ENCODE results near the gene MAP1B.
A peak's percentile ranks its signal among the peaks of the same experiment; 100 is the strongest.

MAP1B gene

GRCh38 chr5:72235725-72236124 is 128.4 kb downstream of the MAP1B start:
- in situ Hi-C loops (cut with HindIII; ENCODE audit: low pct_unique_long_range_greater_than_20kb, low sequenced_read_pairs) = no loop called here
- no peak for TF ChIP-seq JUND (IDR thresholded peaks at IDR 0.05; ENCODE audit: low read depth)

GRCh38 chr5:72237415-72237814 is 130.1 kb downstream of the MAP1B start:
- no peak for TF ChIP-seq JUND (IDR thresholded peaks at IDR 0.05; ENCODE audit: low read depth)
- in situ Hi-C loops (cut with HindIII; ENCODE audit: low pct_unique_long_range_greater_than_20kb, low sequenced_read_pairs) = no loop called here
- DNase-seq (ENCODE audit: low read depth in 1 of 2, low spot score in 1 of 2) = no peak

More at GRCh38 chr5:72235725-72236124, 128.4 kb downstream of the MAP1B start:
- DNase-seq (ENCODE audit: low read depth in 1 of 2, low spot score in 1 of 2) = no peak

GRCh38 chr5:72237879-72238278 is 130.6 kb downstream of the MAP1B start:
- in situ Hi-C loops (cut with HindIII; ENCODE audit: low pct_unique_long_range_greater_than_20kb, low sequenced_read_pairs) = no loop called here
- no peak for TF ChIP-seq JUND (IDR thresholded peaks at IDR 0.05; ENCODE audit: low read depth)
- no peak for DNase-seq (ENCODE audit: low read depth in 1 of 2, low spot score in 1 of 2)

GRCh38 chr5:72238712-72239445 is 131.6 kb downstream of the MAP1B start:
- no peak for DNase-seq (ENCODE audit: low read depth in 1 of 2, low spot score in 1 of 2)
- TF ChIP-seq JUND (IDR thresholded peaks at IDR 0.05; ENCODE audit: low read depth) = no peak
- in situ Hi-C loops (cut with HindIII; ENCODE audit: low pct_unique_long_range_greater_than_20kb, low sequenced_read_pairs) = no loop called here

- TF ChIP-seq JUND (IDR thresholded peaks at IDR 0.05; ENCODE audit: low read depth) = no peak
- no peak for DNase-seq (ENCODE audit: low read depth in 1 of 2, low spot score in 1 of 2)
- in situ Hi-C loops (cut with HindIII; ENCODE audit: low pct_unique_long_range_greater_than_20kb, low sequenced_read_pairs) = no loop called here
Measured at GRCh38 chr5:72241346-72242003, 134.2 kb downstream of the MAP1B start.

GRCh38 chr5:72242796-72243475 is 135.7 kb downstream of the MAP1B start:
- in situ Hi-C loops (cut with HindIII; ENCODE audit: low pct_unique_long_range_greater_than_20kb, low sequenced_read_pairs) = no loop called here

GRCh38 chr5:72243706-72244105 is 136.4 kb downstream of the MAP1B start:
- no peak for DNase-seq (ENCODE audit: low read depth in 1 of 2, low spot score in 1 of 2)
- TF ChIP-seq JUND (IDR thresholded peaks at IDR 0.05; ENCODE audit: low read depth) = no peak
- in situ Hi-C loops (cut with HindIII; ENCODE audit: low pct_unique_long_range_greater_than_20kb, low sequenced_read_pairs) = no loop called here

More at GRCh38 chr5:72242796-72243475, 135.7 kb downstream of the MAP1B start:
- no peak for DNase-seq (ENCODE audit: low read depth in 1 of 2, low spot score in 1 of 2)
- no peak for TF ChIP-seq JUND (IDR thresholded peaks at IDR 0.05; ENCODE audit: low read depth)

- no peak for TF ChIP-seq JUND (IDR thresholded peaks at IDR 0.05; ENCODE audit: low read depth)
- in situ Hi-C loops (cut with HindIII; ENCODE audit: low pct_unique_long_range_greater_than_20kb, low sequenced_read_pairs) = no loop called here
- peak; percentile 11 to 58 for DNase-seq (ENCODE audit: low read depth in 1 of 2, low spot score in 1 of 2)
Measured at GRCh38 chr5:72244862-72245371, 137.6 kb downstream of the MAP1B start.

- in situ Hi-C loops (cut with HindIII; ENCODE audit: low pct_unique_long_range_greater_than_20kb, low sequenced_read_pairs) = no loop called here
- TF ChIP-seq JUND (IDR thresholded peaks at IDR 0.05; ENCODE audit: low read depth) = no peak
- no peak for DNase-seq (ENCODE audit: low read depth in 1 of 2, low spot score in 1 of 2)
Measured at GRCh38 chr5:72245546-72245945, 138.3 kb downstream of the MAP1B start.

GRCh38 chr5:72245951-72246532 is 138.8 kb downstream of the MAP1B start:
- in situ Hi-C loops (cut with HindIII; ENCODE audit: low pct_unique_long_range_greater_than_20kb, low sequenced_read_pairs) = no loop called here

GRCh38 chr5:72246954-72247442 is 139.7 kb downstream of the MAP1B start:
- no peak for TF ChIP-seq JUND (IDR thresholded peaks at IDR 0.05; ENCODE audit: low read depth)
- in situ Hi-C loops (cut with HindIII; ENCODE audit: low pct_unique_long_range_greater_than_20kb, low sequenced_read_pairs) = no loop called here
- DNase-seq (ENCODE audit: low read depth in 1 of 2, low spot score in 1 of 2) = no peak

More at GRCh38 chr5:72245951-72246532, 138.8 kb downstream of the MAP1B start:
- TF ChIP-seq JUND (IDR thresholded peaks at IDR 0.05; ENCODE audit: low read depth) = no peak
- DNase-seq (ENCODE audit: low read depth in 1 of 2, low spot score in 1 of 2) = no peak

GRCh38 chr5:72248410-72248981 is 141.2 kb downstream of the MAP1B start:
- no peak for TF ChIP-seq JUND (IDR thresholded peaks at IDR 0.05; ENCODE audit: low read depth)
- DNase-seq (ENCODE audit: low read depth in 1 of 2, low spot score in 1 of 2) = no peak
- in situ Hi-C loops (cut with HindIII; ENCODE audit: low pct_unique_long_range_greater_than_20kb, low sequenced_read_pairs) = no loop called here
